ENCODE data around the gene POLR3G.

- no peak for TF ChIP-seq CTCF (IDR thresholded peaks at IDR 0.05)
- no peak for TF ChIP-seq POLR2A (IDR thresholded peaks at IDR 0.05)
Measured at GRCh38 chr5:90554358-90555006, 79.8 kb downstream of the POLR3G start.

Data from vagina (tissue), 2 donors.